ENCODE data around the gene ERICH4.
"Not testable (repeated sequence)": the region's sequence is repeated elsewhere in the genome, so short reads cannot be mapped to it uniquely, and the experiment has no call there.

Gene ERICH4

GRCh38 chr19:41415154-41415571 is 27.8 kb upstream of the ERICH4 start:
- no peak for DNase-seq

GRCh38 chr19:41416194-41416674 is 26.7 kb upstream of the ERICH4 start:
- DNase-seq, result no peak

DNA sequence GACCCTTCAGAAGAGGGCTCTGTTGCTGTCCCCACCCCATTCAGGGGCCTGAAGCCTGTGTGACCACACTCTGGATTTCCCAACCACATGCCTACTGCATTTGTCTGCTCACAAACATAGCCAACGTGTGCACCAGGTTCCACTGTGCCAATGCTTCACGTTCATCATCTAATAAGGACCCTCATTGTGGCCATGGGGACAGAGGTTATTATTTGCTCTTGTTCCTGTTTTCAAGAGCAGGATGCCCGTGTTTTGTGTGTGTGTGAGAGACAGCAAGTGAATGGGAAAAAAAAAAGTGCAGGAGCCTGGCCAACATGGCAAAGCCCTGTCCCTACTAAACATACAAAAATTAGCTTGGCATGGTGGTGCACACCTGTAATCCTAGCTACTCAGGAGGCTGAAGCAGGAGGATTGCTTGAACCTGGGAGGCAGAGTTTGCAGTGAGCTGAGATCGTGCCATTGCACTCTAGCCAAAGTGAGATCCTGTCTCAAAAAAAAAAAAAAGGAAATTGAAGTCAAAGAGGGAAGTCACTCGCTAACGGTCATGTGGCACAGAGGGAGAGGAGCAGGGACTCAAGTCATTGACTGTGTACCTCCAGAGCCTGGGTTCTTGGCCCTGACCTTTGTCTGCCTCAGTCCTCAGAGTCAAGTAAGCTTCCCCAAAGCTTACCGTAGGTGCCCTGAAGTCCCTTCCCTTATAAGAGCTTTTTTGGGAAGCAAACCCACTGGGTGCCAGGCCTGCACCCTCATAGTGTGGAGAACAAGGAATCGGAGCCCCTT is 22.7 kb upstream of the ERICH4 start:
- DNase-seq, result peak; percentile 81 to 87

GRCh38 chr19:41421314-41421713 is 21.6 kb upstream of the ERICH4 start:
- DNase-seq, result no peak

- no peak for DNase-seq
Observed at GRCh38 chr19:41421973-41422372, 21.0 kb upstream of the ERICH4 start.

GRCh38 chr19:41422456-41422855 is 20.5 kb upstream of the ERICH4 start:
- no peak for DNase-seq

- DNase-seq, result no peak
Observed at GRCh38 chr19:41422955-41423354, 20.0 kb upstream of the ERICH4 start.

- peak in 1 of 2 experiments; percentile 39 for DNase-seq
Observed at GRCh38 chr19:41424335-41425173, 18.4 kb upstream of the ERICH4 start.

- DNase-seq, result no peak
Observed at GRCh38 chr19:41425174-41426115, 17.5 kb upstream of the ERICH4 start.

DNA sequence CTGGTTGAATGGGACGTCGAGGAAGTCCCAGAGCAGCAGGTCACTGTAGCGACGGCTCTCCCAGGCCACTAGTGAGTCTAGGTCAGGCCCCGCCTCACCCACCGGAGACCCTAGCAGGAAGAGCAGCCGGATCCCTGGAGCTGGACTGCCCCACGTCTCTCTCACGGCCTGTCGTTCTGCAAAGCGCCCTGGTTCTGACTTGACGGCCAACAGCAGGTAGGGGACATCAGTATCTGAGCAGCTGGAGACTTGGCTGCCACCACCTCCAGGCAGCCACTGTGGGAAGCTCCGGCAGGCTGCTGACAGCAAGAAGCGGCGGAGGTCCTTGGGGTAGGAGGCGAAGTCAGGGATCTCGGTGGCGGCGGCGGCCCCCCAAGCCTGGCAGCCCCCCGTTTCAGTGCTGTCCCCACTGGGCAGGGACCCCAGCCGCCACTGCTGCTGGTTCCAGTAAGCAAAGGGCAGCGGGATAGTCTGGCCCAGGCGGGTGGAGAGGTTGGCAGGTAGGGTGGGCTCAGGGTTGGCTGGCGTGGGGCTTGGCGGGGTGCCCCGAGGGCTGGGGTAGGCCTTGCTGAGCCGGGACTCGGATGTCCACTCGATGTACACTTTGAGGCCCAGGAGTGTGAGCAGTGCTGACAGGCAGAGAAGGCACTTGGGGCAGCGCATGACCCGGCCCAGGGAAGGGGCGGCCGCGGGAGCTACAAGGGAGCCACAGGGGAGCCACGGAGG is 16.7 kb upstream of the ERICH4 start:
- no peak for DNase-seq

DNA sequence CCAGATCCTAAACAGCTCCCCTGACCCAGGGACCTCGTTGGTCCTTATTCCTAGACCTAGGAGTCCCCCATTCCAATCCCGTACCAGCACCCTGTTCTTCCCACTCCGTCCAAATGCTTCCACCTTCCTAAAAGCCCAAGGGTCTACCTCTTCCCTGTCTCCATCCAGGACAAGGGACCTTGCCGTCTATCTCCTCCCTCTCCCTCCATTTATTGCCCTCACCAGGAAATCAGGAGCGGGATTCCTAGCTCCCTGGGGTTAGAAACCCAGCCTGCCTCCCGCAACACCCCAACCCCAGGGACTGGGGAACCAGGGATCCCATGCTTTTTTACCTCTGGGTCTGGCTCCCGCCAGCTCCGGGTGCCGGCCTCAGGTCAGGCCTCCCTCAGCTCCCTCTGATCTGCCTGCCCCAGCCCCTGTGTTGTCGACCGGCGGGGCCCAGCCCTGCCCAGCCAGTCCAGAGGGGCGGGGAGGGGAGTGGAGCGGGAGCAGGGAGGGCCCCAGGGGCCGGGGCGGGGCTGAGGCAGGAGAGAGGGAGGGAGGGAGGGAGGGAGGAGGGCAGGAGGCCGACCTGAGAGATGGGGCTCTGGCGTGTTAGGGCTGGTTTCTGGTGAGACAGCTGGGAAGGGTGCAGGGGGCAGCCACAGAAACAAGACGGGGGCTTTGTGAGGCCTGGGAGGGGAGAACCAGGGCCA is 15.9 kb upstream of the ERICH4 start, which contains the start of gene B3GNT8:
Gene B3GNT8, minus strand, starts transcription at position 423 of the 695 bp plus-strand sequence. CDS start 596 bp downstream, outside the sequence.
- peak; percentile 62 to 71 for DNase-seq

DNA sequence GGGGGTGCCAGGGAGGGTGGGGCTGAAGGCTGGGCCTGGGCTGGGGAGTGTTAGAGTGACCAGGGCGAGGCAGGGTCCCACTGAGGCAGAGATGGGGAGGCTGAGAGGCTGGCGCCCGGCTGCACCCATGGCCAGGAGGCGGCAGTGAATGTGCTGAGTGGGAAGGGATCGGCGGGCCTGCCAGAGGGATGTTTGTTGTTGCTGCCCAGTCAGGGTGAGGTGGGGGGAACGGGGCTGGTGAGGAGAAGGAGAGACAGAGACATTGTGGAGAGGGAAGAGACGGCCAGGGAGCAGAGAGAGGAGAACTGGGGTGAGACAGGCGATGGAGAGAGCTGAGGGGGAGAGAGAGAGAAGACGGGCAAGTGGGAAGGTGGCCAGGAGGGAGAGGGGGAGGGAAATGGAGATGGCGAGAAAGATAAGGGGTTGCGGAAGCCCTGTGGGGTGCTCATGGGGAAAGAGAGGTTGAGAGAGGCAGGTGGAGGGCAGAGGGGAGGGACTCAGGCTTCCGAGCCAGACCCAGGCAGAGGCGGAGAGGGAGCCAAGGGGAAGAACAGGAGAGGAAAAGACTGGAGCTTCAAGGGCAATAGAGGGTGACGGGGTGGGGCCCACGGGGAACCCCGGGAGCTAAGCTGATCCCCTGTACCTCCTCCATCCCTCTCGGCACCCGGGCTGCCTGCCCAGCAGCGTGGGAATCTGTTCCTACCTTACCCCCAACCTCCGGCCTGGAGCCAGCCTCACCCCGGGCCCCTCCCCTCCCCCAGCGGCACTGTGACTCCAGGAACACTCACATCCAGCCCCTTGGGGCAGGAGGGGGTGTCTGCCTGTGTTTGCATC is 15.1 kb upstream of the ERICH4 start:
- peak; percentile 44 to 59 for DNase-seq

DNA sequence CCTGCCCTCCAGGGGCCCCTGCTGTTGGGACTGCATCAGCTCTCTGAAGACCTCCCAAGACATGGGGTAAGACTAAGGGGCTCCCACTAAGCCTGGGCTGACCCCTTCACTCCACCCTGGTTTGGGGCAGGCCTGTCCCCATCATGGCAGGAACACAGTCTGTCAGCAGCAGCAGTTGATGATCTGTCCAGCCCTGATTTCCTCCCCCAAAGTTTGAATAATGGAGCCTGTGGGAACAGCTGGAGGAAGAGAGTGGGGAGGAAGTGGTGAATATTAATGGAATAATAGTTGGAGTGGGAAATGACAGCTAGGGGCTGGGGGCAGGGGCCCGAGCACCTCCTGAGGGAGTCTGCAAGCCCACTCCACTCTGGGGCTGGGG is 14.5 kb upstream of the ERICH4 start:
- DNase-seq, result no peak

- DNase-seq, result no peak
Observed at GRCh38 chr19:41430922-41431321, 12.0 kb upstream of the ERICH4 start.

- peak; percentile 74 to 79 for DNase-seq
Observed at GRCh38 chr19:41431426-41432386, 11.2 kb upstream of the ERICH4 start.

DNA sequence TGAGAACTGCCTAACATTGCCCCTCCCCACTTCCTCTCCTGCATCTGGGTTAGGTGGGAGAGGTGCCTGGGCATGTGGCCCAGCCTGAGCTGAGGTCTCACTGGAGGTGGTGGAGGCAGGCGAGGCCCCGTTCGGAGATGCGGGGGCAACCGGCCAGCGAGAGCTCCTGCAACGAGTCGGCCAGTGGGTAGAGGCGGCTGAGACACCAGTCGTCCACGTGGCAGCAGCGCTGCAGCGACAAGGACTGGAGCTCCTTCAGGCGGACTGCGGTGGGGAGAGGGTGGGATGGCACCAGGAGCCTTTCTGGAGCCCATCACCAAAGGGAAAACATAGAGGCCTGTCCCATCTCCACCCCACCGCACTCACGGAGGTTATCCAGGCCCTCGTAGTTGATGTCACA is 9.8 kb upstream of the ERICH4 start:
- DNase-seq, result no peak

GRCh38 chr19:41434450-41434849 is 8.5 kb upstream of the ERICH4 start:
- peak; percentile 15 to 18 for DNase-seq

- DNase-seq, result not testable (repeated sequence)
Observed at GRCh38 chr19:41435376-41435775, 7.6 kb upstream of the ERICH4 start.
